SHP77 treated with DMSO at 0.1 percent for 48 hours (cell line): ENCODE results near the gene PKD2L2.
"Not testable (repeated sequence)": the region's sequence is repeated elsewhere in the genome, so short reads cannot be mapped to it uniquely, and the experiment has no call there.

Experiments
- DNase-seq: peaks from one replicate; lab custom pipeline; 2025; lab: John Stamatoyannopoulos, UW

The PKD2L2 gene

GRCh38 chr5:137957948-137958347 is 68.7 kb downstream of the PKD2L2 start:
- no peak for DNase-seq

- DNase-seq = no peak
Measured at GRCh38 chr5:137959488-137959887, 70.2 kb downstream of the PKD2L2 start.

DNA sequence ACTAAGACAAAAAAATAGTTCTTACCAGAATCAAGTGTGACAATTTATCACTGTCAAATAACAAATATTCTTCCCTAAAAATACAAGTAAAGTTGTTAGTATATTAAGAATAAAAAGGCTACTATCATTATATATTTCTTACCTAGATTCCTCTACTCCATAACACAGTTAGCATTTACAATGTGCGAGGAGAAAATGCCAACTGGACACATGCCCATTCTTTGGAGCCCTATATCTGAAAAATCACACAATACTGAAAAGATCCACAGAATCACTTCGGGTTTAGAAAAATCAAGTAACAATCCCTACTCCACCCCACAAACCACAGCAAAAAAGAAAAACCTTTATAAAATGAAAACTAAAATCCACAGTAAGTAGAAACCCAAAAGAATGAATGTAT is 70.9 kb downstream of the PKD2L2 start:
- no peak for DNase-seq

DNA sequence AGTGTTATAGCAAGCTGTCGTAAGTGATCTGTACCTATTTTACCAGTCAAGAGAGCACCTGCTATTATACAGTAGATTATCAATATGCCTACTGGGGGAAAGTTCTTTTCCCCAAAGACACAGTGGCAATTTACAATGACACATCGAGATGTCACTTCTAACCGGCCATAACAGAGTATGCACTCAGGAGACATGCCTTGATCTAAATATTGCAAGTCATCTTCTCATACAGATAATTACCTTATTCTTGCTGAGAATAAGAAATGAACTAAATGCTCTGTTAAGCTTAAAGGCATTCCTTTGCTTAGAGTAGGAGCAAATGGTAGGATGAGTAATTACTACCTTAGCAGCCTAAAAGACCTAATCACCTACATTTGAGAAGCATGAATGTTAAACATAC is 71.6 kb downstream of the PKD2L2 start:
- DNase-seq = no peak

DNA sequence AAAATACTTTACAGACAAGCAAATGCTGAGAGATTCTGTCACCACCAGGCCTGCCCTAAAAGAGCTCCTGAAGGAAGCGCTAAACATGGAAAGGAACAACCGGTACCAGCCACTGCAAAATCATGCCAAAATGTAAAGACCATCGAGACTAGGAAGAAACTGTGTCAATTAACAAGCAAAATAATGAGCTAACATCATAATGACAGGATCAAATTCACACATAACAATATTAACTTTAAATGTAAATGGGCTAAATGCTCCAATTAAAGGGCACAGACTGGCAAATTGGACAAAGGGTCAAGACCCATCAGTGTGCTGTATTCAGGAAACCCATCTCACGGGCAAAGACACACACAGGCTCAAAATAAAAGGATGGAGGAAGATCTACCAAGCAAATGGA is 81.1 kb downstream of the PKD2L2 start:
- not testable (repeated sequence) for DNase-seq

DNA sequence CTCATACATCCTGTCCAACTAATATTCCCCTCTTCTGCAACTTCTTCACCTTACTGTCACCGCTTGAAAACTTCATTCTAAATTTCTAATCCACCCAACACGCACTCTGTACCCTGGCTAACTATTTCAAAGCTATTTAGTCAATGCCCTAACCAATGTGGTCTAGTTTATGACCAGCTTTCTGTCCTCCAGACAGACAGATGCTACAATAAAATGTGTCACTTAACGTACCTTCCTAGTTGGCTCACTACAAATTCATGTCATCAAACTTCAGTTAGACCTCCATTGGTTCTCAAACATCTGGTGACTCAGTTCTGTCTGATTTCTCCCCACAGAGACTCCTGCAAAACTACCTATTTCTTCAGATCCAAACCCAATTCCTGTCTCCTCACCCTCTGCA is 86.0 kb downstream of the PKD2L2 start:
- DNase-seq = no peak

DNA sequence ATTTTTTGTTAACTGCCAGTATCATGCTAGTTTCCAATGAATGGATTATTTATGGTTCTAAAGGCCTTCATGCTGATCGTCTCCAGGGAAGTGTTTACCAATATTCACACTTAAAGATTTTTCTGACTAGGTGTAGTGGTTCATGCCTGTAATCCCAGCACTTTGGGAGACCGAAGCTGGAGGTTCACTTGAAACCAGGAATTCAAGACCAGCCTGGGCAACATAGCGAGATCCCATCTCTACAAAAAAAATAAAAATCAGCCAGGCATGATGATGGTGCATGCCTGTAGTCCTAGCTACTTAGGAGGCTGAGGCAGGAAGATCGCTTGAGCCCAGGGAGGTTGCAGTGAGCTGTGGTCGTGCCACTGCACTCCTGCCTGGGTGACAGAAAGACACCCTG is 100.2 kb downstream of the PKD2L2 start:
- DNase-seq = no peak
